Upper lobe of left lung (tissue), 6 donors: ENCODE data around the gene TNRC6C. TPM values are rescaled to one million over a fixed set of nuclear protein-coding genes. Genes with fewer than 3 reads are reported as not detected.

ENCODE experiments used
- ATAC-seq, 2 donors: fragments of 200-7000 bp; cut with Tn5 transposase; one replicate each; pipeline ENCODE4 v1.9.1; 2022; ENCODE audit warnings: mild to moderate bottlenecking in 2 of 2, moderate library complexity in 2 of 2; ENCODE audit not compliant: low FRiP score in 2 of 2
- DNase-seq, 2 donors: peaks; one replicate each; pipeline ENCODE4 v3.0.0-alpha.2; 2019 to 2020
- H3K27ac ChIP-seq, 4 donors: fragments of 200-600 bp; sonication (generic); one replicate each; pipeline ENCODE4 v1.5.1; 2016 to 2019
- H3K27me3 ChIP-seq, 4 donors: fragments of 200-600 bp; sonication (generic); one replicate each; pipeline ENCODE4 v1.5.1; 2017 to 2019
- H3K36me3 ChIP-seq, 4 donors: fragments of 200-600 bp; sonication (generic); one replicate each; pipeline ENCODE4 v1.5.1; 2016 to 2019
- H3K4me1 ChIP-seq, 4 donors: fragments of 200-600 bp; sonication (generic); one replicate each; pipeline ENCODE4 v1.5.1; 2018 to 2019
- H3K4me3 ChIP-seq, 4 donors: fragments of 200-600 bp; sonication (generic); one replicate each; pipeline ENCODE4 v1.5.1; 2017 to 2019; ENCODE audit warnings: mild to moderate bottlenecking in 2 of 4, moderate library complexity in 1 of 4
- H3K9me3 ChIP-seq, 4 donors: fragments of 200-600 bp; sonication (generic); one replicate each; pipeline ENCODE4 v1.5.1; 2018 to 2019
- CTCF ChIP-seq, 6 experiments: fragments of 450-650 bp in 4 of 6; fragments of 200-600 bp in 2 of 6; sonication (generic) in 2 of 6; IDR thresholded peaks; one replicate each; pipeline ENCODE4 v1.5.1; 2016 to 2019; ENCODE audit warnings: antibody characterized with exemption in 6 of 6
- EP300 ChIP-seq, 4 donors: sonication (generic); formaldehyde crosslinking; IDR thresholded peaks; one replicate each; pipeline ENCODE4 v1.5.1; 2017; ENCODE audit warnings: antibody characterized with exemption in 4 of 4, control low read depth in 2 of 4
- POLR2A ChIP-seq, 4 donors: fragments of 450-650 bp; IDR thresholded peaks; one replicate each; pipeline ENCODE4 v1.5.1; 2016 to 2017; ENCODE audit warnings: antibody characterized with exemption in 4 of 4, mild to moderate bottlenecking in 2 of 4
- POLR2AphosphoS5 ChIP-seq, 2 donors: sonication (generic); formaldehyde crosslinking; IDR thresholded peaks; one replicate each; pipeline ENCODE4 v1.5.1; 2017; ENCODE audit warnings: antibody characterized with exemption in 2 of 2
- WGBS, 2 donors: methylation state at CpG; one replicate each; pipeline ENCODE4 v1.1.5; 2017 to 2018; 5-methylcytosine and 5-hydroxymethylcytosine counted together
- total RNA-seq, 6 donors: library from RNA; depleted of rRNA in 4 of 6; stranded (reverse); fragments of >200 nt in 4 of 6; gene quantifications; one replicate each; pipeline versions ENCODE4 v1.1.0 to v1.2.1, GENCODE V29; 2016 to 2021
- donor health status: DM: no; HTN: no; CAD: no; lungs with moderate emphysema.
- donor health status: DM: no; HTN: yes; CAD: no; lungs with severe emphysema.

The TNRC6C gene
- total RNA-seq, 6 donors from 2014 or later = 8.7 to 38.8 (median 14.7) TPM

- 82 to 91% methylated on average over 7 of the region's 7 CpGs for WGBS, 2 donors
- no peak for TF ChIP-seq EP300 (IDR thresholded peaks at IDR 0.05)
- no peak for TF ChIP-seq CTCF (IDR thresholded peaks at IDR 0.05)
- TF ChIP-seq POLR2A (IDR thresholded peaks at IDR 0.05) = no peak
- TF ChIP-seq POLR2AphosphoS5 (IDR thresholded peaks at IDR 0.05) = no peak
- no peaks in the 10 kb centered on the region for H3K36me3 ChIP-seq
- no peak overlapping the region for H3K27ac ChIP-seq
- H3K9me3 ChIP-seq = no peaks in the 10 kb centered on the region
- ATAC-seq (no peak), DNase-seq (no peak)
- no peak overlapping the region for H3K4me3 ChIP-seq
- H3K27me3 ChIP-seq = no peaks in the 10 kb centered on the region
- no peaks in the 10 kb centered on the region for H3K4me1 ChIP-seq
These were observed 17.5 kb upstream of the TNRC6C start for GRCh38 chr17:77941004-77941403.

- no peaks in the 10 kb centered on the region for H3K27me3 ChIP-seq
- H3K4me1 ChIP-seq = no peaks in the 10 kb centered on the region
- ATAC-seq = no peak
- DNase-seq = no peak
- WGBS, 2 donors = 81 to 84% methylated on average over 11 of the region's 11 CpGs
- no peak overlapping the region for H3K27ac ChIP-seq
- H3K4me3 ChIP-seq = no peak overlapping the region
- no peaks in the 10 kb centered on the region for H3K9me3 ChIP-seq
- TF ChIP-seq POLR2A (IDR thresholded peaks at IDR 0.05) = no peak
- no peak for TF ChIP-seq POLR2AphosphoS5 (IDR thresholded peaks at IDR 0.05)
- no peaks in the 10 kb centered on the region for H3K36me3 ChIP-seq
These were observed 16.2 kb upstream of the TNRC6C start for GRCh38 chr17:77942112-77942988.

- Histone ChIP-seq H3K27ac (no peak overlapping the region), H3K9me3 (no peaks in the 10 kb centered on the region), H3K27me3 (no peaks in the 10 kb centered on the region), H3K36me3 (no peaks in the 10 kb centered on the region), H3K4me1 (no peaks in the 10 kb centered on the region), H3K4me3 (no peak overlapping the region)
- no peak for DNase-seq
- 59 to 67% methylated on average over 5 of the region's 5 CpGs for WGBS, 2 donors
- TF ChIP-seq EP300 (IDR thresholded peaks at IDR 0.05) (no peak), POLR2AphosphoS5 (IDR thresholded peaks at IDR 0.05) (no peak), CTCF (IDR thresholded peaks at IDR 0.05) (no peak), POLR2A (IDR thresholded peaks at IDR 0.05) (no peak)
- ATAC-seq = no peak
These were observed 14.5 kb upstream of the TNRC6C start for GRCh38 chr17:77943971-77944370.

GRCh38 chr17:77944390-77945222, 13.9 kb upstream of the TNRC6C start:
- Histone ChIP-seq H3K27me3 (no peaks in the 10 kb centered on the region), H3K9me3 (no peaks in the 10 kb centered on the region), H3K27ac (no peak overlapping the region), H3K4me1 (no peaks in the 10 kb centered on the region), H3K36me3 (no peaks in the 10 kb centered on the region), H3K4me3 (no peak overlapping the region)
- DNase-seq (no peak), ATAC-seq (peak in 1 of 2 donors; percentile 58)
- 71 to 73% methylated on average over 12 of the region's 12 CpGs for WGBS, 2 donors
- TF ChIP-seq POLR2A (IDR thresholded peaks at IDR 0.05) (no peak), POLR2AphosphoS5 (IDR thresholded peaks at IDR 0.05) (no peak), CTCF (IDR thresholded peaks at IDR 0.05) (no peak), EP300 (IDR thresholded peaks at IDR 0.05) (no peak)

- H3K9me3 ChIP-seq = no peaks in the 10 kb centered on the region
- no peaks in the 10 kb centered on the region for H3K4me1 ChIP-seq
- 82 to 83% methylated on average over 6 of the region's 6 CpGs for whole genome bisulfite sequencing, 2 donors
- H3K36me3 ChIP-seq = no peaks in the 10 kb centered on the region
- no peak overlapping the region for H3K4me3 ChIP-seq
- no peaks in the 10 kb centered on the region for H3K27me3 ChIP-seq
- peak in 1 of 2 donors; percentile 42 for ATAC-seq
- H3K27ac ChIP-seq = no peak overlapping the region
- DNase-seq = no peak
- TF ChIP-seq POLR2AphosphoS5 (IDR thresholded peaks at IDR 0.05) (no peak), EP300 (IDR thresholded peaks at IDR 0.05) (no peak), CTCF (IDR thresholded peaks at IDR 0.05) (no peak), POLR2A (IDR thresholded peaks at IDR 0.05) (no peak)
These were observed 11.4 kb upstream of the TNRC6C start for GRCh38 chr17:77946900-77947645.
